ENCODE measurements around the gene SRD5A2. TPM values are rescaled to one million over a fixed set of nuclear protein-coding genes. Genes with fewer than 3 reads are reported as not detected.

The SRD5A2 gene
- total RNA-seq, 1 experiment from 2014 or later = not detected

DNA sequence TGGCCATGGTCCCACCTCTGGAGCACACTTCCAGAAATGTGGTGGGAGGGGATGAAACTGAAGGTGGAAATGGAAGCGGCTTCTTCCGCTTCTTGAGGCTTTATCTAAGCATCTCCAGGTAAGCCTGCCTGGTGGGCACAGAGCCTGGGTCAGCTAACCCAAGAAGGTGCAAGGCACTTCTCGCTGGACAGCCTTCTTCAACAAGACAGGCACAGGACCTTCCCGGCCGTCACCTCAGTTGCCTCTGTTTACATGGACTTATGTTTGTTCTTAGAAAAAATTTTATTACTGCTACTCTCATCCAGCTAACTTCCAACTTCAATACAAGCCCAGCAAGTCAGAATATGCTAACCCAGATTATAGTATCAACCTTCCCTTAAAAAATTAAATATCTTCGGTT, 51.9 kb downstream of the SRD5A2 start:
- CTCF ChIA-PET = no interaction called here
- H3K4me1 ChIP-seq (ENCODE audit: insufficient read depth, low read length, poor library complexity, severe bottlenecking) = no peaks in the 10 kb centered on the region

DNA sequence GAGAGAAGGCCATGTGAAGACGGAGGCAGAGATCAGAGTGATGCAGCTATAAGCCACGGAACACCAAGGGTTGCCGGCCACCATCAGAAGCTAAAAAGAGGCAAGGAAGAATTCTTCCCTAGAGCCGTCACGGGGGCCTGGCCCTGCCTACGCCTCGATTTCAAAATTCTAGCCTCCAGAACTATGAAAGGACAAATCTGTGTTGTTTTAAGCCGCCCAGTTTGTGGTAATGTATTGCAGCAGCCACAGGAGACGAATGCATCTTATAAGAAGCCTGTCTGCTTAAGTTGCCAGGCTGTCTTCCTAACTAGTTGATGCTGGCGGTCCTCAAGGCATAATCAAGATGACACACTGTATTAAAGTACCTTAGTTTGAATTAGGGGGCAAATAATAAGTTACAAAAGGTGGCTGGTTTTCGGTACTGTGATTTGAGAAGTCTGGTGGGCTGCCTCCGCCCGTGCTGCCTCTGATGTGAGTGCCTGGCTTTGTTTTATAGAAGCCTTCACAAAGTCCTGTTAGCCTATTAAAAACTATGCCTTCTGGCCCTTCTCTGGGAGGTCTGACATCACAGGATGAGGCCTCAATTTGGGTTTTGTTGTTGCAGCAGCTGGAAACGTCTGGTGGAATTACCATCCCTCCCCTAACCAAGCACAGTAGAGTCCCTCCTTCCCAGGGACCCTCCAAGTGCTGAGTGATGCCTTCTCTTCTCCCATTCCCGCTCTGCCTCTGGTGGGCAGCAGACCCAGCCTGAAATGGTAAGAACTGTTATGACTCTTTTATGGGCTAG, 53.6 kb downstream of the SRD5A2 start:
- no peak for TF ChIP-seq EZH2 (IDR thresholded peaks at IDR 0.05; ENCODE audit: borderline replicate concordance, low read depth, low read length, poor library complexity, severe bottlenecking)
- TF ChIP-seq, protein P1, sequence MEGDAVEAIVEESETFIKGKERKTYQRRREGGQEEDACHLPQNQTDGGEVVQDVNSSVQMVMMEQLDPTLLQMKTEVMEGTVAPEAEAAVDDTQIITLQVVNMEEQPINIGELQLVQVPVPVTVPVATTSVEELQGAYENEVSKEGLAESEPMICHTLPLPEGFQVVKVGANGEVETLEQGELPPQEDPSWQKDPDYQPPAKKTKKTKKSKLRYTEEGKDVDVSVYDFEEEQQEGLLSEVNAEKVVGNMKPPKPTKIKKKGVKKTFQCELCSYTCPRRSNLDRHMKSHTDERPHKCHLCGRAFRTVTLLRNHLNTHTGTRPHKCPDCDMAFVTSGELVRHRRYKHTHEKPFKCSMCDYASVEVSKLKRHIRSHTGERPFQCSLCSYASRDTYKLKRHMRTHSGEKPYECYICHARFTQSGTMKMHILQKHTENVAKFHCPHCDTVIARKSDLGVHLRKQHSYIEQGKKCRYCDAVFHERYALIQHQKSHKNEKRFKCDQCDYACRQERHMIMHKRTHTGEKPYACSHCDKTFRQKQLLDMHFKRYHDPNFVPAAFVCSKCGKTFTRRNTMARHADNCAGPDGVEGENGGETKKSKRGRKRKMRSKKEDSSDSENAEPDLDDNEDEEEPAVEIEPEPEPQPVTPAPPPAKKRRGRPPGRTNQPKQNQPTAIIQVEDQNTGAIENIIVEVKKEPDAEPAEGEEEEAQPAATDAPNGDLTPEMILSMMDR (conservative IDR thresholded peaks at IDR 0.05; ENCODE audit: low read depth, low read length) = no peak
- no peaks in the 10 kb centered on the region for H3K9me3 ChIP-seq (ENCODE audit: low read depth, low read length, poor library complexity, severe bottlenecking)
- no peak overlapping the region for H3K4me3 ChIP-seq (ENCODE audit: low read depth, low read length, poor library complexity, severe bottlenecking)
- ChIA-PET CTCF (no interaction called here), POLR2A (ENCODE audit: low non-redundant PET) (no interaction called here)
- BruUV-seq (replicated peaks) = no TSS peak
- no peak overlapping the region for H3K27ac ChIP-seq (ENCODE audit: low read depth, low read length, poor library complexity, severe bottlenecking)
- peaks cover 17% of the 10 kb centered on the region for H3K27me3 ChIP-seq (replicated peaks; ENCODE audit: insufficient read depth, low read depth, low read length, poor library complexity)
- DNase-seq (ENCODE audit: low spot score) = no peak
- intact Hi-C loops (cut with micrococcal nuclease; ENCODE audit: unreplicated experiment) = loop anchor here (10.0 kb wide), 1 partner anchor 142 kb away; no protein-coding TSS in a partner anchor
- H3K4me1 ChIP-seq (ENCODE audit: insufficient read depth, low read length, poor library complexity, severe bottlenecking) = no peaks in the 10 kb centered on the region
- no peaks in the 10 kb centered on the region for H3K36me3 ChIP-seq (ENCODE audit: insufficient read depth, low read length, poor library complexity, severe bottlenecking)

More for the DNA sequence above, 51.9 kb downstream of the SRD5A2 start:
- Histone ChIP-seq H3K36me3 (ENCODE audit: insufficient read depth, low read length, poor library complexity, severe bottlenecking) (no peaks in the 10 kb centered on the region), H3K4me3 (ENCODE audit: low read depth, low read length, poor library complexity, severe bottlenecking) (no peak overlapping the region), H3K27me3 (replicated peaks; ENCODE audit: insufficient read depth, low read depth, low read length, poor library complexity) (peaks cover 13% of the 10 kb centered on the region), H3K27ac (ENCODE audit: low read depth, low read length, poor library complexity, severe bottlenecking) (no peak overlapping the region), H3K9me3 (ENCODE audit: low read depth, low read length, poor library complexity, severe bottlenecking) (no peaks in the 10 kb centered on the region)
- BruUV-seq (replicated peaks) = no TSS peak
- intact Hi-C loops (cut with micrococcal nuclease; ENCODE audit: unreplicated experiment) = loop anchor here (10.0 kb wide), 1 partner anchor 144 kb away; no protein-coding TSS in a partner anchor
- POLR2A ChIA-PET (ENCODE audit: low non-redundant PET) = no interaction called here
- no peak for DNase-seq (ENCODE audit: low spot score)
- TF ChIP-seq, protein P1 (conservative IDR thresholded peaks at IDR 0.05; ENCODE audit: low read depth, low read length) = no peak
- no peak for TF ChIP-seq EZH2 (IDR thresholded peaks at IDR 0.05; ENCODE audit: borderline replicate concordance, low read depth, low read length, poor library complexity, severe bottlenecking)

DNA sequence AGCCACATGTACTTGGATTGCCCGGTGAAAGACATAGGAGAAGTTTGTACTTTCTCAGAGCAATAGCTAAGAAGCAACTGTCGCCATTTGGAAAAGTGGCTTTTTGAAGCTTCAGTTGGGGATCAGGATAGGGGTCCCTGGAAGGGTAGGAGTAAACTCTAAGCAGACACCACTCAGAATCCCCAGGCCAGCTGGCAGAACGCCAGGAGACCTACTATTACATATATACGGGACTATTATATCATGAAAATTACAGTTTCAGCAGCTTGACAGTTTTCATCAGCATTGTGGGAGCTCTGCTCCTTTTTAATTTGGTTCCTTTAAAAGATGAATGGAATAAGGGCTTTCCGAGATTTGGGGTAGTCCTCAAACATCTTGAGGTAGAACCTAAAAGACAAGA, 54.9 kb downstream of the SRD5A2 start:
- Histone ChIP-seq H3K27me3 (replicated peaks; ENCODE audit: insufficient read depth, low read depth, low read length, poor library complexity) (peaks cover 19% of the 10 kb centered on the region), H3K36me3 (ENCODE audit: insufficient read depth, low read length, poor library complexity, severe bottlenecking) (no peaks in the 10 kb centered on the region), H3K27ac (ENCODE audit: low read depth, low read length, poor library complexity, severe bottlenecking) (no peak overlapping the region), H3K9me3 (ENCODE audit: low read depth, low read length, poor library complexity, severe bottlenecking) (no peaks in the 10 kb centered on the region), H3K4me3 (ENCODE audit: low read depth, low read length, poor library complexity, severe bottlenecking) (no peak overlapping the region), H3K4me1 (ENCODE audit: insufficient read depth, low read length, poor library complexity, severe bottlenecking) (no peaks in the 10 kb centered on the region)
- intact Hi-C loops (cut with micrococcal nuclease; ENCODE audit: unreplicated experiment) = loop anchor here (2.0 to 10.0 kb wide), 2 partner anchors 111 to 141 kb away; partner anchors contain the start of gene XDH
- no peak for DNase-seq (ENCODE audit: low spot score)
- CTCF ChIA-PET = no interaction called here
- TF ChIP-seq, protein P1 (conservative IDR thresholded peaks at IDR 0.05; ENCODE audit: low read depth, low read length) = no peak
- TF ChIP-seq EZH2 (IDR thresholded peaks at IDR 0.05; ENCODE audit: borderline replicate concordance, low read depth, low read length, poor library complexity, severe bottlenecking) = no peak
- POLR2A ChIA-PET (ENCODE audit: low non-redundant PET) = no interaction called here
- BruUV-seq (replicated peaks) = no TSS peak
